Renal cortex interstitium (tissue), 11 donors: ENCODE measurements around the gene WDR59. TPM values are rescaled to one million over a fixed set of nuclear protein-coding genes. Genes with fewer than 3 reads are reported as not detected.
"Not testable (repeated sequence)": the region's sequence is repeated elsewhere in the genome, so short reads cannot be mapped to it uniquely, and the experiment has no call there.

Source experiments
- DNase-seq, 11 donors: peaks; one replicate each; pipeline ENCODE4 v3.0.0-alpha.2; 2013; ENCODE audit warnings: low read depth in 9 of 11, low spot score in 4 of 11; ENCODE audit errors: extremely low read depth in 1 of 11
- polyA plus RNA-seq, 3 donors: library from polyadenylated mRNA; unstranded; fragments of 120-200 nt; gene quantifications; one replicate each; pipeline ENCODE4 v1.2.1, GENCODE V29; 2013; ENCODE audit not compliant: insufficient read length in 3 of 3

The WDR59 gene
- polyA plus RNA-seq, 3 donors: 81.2 to 127 (median 84.4) TPM

DNA sequence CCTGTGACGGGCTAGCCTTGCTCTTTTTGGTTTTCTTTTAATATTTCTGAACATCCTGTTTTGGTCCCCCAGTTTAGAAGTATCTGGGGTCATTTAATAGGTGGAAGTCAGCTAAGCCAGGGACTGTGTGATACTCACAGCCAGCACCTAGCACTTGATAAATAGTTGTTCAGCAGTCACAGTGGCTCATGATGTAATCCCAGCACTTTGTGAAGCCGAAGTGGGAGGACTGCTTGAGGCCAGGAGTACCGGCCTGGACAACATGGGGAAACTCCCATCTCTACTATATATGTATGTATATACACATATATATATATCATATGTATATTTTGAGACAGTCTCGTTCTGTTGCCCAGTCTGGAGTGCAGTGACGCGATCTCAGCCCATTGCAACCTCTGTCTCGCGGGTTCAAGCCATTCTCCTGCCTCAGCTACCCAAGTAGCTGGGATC, 12.1 kb upstream of the WDR59 start:
- no peak for DNase-seq

- DNase-seq: no peak
Observed at GRCh38 chr16:74995986-74996385, 11.1 kb upstream of the WDR59 start.

- DNase-seq: peak in 2 of 11 donors; percentile 26 to 29
Observed at GRCh38 chr16:74991593-74992403, 6.9 kb upstream of the WDR59 start.

- DNase-seq: no peak
Observed at GRCh38 chr16:74991268-74991592, 6.3 kb upstream of the WDR59 start.

DNA sequence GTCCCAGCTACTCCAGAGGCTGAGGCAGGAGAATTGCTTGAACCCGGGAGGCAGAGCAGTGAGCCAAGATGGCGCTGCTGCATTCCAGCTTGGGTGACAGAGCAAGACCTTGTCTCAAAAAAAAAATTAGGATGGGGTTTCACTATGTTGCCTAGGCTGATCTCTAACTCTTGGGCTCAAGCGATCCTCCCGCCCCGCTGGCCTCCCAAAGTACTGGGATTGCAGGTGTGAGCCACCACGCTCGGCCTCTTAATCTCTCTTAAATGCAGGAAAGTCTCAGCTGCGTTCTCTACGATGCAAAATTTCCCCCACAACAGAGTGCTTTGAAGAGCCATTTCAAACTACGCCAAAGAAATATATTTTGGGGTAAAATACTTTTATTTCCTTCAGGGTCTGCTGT, 5.9 kb upstream of the WDR59 start:
- DNase-seq: no peak

DNA sequence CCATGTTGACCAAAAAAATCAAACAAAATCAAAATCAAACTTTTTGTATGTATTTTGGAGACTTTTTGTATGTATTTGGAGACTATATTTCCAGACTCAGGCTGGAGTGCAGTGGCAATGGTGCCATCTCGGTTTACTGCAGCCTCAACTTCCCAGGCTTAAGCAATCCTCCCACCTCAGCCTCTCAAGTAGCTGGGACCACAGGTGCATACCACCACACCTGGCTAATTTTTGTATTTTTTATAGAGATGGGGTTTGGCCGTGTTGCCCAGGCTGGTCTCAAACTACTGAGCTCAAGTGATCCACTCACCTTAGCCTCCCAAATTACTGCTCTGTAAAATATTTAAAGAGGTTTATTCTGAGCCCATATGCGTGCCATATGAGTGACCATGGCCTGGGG, 4.9 kb upstream of the WDR59 start:
- not testable (repeated sequence) for DNase-seq

GRCh38 chr16:74987027-74987681, 2.2 kb upstream of the WDR59 start:
- DNase-seq: no peak

DNA sequence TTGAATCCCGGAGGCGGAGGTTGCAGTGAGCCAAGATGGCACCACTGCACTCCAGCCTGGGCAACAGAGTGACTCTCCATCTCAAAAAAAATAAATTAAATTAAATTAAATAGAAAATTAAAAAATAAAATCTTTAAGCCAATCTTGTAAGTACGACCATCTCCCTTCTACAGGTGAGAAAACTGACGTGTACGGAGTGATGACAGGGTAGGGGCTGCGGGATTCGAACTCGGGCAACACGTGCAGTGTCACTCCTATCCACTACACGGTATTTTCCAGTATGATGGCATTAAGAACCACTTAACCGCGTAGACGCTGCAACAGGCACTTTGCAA, 762 bp downstream of the WDR59 start:
- DNase-seq: no peak

GRCh38 chr16:74982256-74982655, 2.7 kb downstream of the WDR59 start:
- no peak for DNase-seq

DNA sequence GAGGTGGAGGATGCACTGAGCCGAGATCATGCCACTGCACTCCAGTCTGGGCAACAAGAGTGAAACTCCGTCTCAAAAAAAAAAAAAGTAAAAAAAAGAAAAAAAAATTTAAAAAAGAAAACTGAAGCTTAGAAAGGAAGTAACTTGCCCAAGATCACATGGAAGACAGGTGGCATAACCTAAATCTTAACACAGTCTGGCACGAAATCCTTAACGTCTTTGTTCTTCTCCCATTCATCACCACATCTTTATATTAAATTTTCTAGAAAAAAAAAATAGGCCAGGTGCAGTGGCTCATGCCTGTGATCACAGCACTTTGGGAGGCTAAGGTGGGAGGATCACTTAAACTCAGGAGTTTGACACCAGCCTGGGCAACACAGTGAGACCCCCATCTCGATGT, 9.3 kb downstream of the WDR59 start:
- no peak for DNase-seq

DNA sequence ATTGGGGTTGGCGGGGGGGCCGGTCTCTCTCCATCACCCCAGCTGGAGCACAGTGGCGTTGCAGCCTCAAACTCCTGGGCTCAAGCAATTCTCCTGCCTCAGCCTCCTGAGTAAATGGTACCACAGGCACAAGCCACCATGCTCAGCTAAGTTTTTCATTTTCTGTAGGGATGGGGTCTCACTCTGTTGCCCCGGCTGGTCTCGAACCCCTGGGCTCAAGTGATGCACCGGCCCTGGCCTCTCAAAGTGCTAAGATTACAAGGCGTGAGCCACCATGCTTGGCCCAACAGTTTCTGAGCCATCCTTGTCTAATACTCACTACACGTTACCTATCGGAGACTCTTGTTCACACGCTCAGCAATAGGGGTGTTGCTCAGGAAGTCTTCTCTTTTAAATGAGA, 11.6 kb downstream of the WDR59 start:
- DNase-seq: no peak

DNA sequence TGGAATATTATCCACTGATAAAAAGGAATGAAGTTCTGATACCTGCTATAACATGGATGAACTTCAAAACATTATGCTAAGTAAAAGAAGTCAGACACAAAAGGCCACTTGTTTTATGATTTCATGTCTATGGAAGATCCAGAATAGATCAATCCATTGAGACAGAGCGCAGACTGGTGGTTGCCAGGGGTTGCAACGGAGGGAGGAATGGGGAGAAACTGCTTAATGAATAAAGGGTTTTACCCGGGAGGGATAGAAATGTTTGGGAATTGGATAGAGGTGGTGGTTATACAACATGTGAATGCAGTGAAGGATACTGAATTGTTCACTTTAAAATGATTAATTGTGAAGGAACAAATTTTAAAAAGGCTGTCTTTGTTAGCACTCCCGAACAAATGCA, 30.2 kb downstream of the WDR59 start:
- no peak for DNase-seq

- peak in 3 of 11 donors; percentile 5 to 24 (median 23) for DNase-seq
Observed at GRCh38 chr16:74951681-74952080, 33.2 kb downstream of the WDR59 start.

- no peak for DNase-seq
Observed at GRCh38 chr16:74951206-74951605, 33.7 kb downstream of the WDR59 start.

- peak in 8 of 11 donors; percentile 5 to 22 (median 15) for DNase-seq
Observed at GRCh38 chr16:74950511-74950910, 34.4 kb downstream of the WDR59 start.

- DNase-seq: no peak
Observed at GRCh38 chr16:74949309-74949708, 35.6 kb downstream of the WDR59 start.

DNA sequence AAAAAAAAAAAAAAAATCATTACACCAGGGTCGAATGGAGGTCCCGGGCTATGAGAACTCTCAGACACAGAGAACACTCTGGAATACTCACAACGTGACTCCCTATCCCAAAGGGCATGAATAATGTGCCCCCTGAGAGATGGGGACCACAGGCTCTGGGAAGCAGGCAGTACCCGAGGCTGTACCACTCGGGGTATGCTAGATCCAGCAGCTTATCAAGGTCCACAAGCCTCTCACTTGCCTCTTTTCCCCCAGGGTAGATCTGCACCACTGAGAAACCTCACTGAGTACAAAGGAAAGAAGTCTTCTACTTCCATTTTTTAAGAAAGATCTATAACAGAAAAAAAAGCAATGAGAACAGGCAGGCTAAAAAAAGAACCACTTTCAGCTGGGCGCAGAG, 40.5 kb downstream of the WDR59 start:
- no peak for DNase-seq

GRCh38 chr16:74942977-74943918, 41.7 kb downstream of the WDR59 start:
- DNase-seq: no peak

DNA sequence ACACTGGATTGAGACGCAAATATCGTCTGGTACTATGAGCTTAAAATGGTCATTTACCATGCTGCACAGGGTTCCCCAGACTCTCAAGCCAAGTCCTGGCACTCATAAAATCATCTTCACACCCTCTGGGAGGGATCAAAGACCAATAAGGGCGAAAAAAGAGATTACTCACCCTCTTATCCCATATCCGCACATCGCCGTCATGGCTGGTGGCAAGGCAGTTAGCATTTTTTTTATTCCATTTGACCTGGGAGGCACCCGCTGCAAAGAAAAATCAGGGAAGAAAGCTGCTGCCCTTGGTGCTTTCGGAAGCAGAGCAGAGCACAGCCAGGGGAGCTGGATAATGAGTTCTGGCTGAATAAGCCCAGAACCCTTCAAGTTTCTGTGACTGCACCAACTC, 42.4 kb downstream of the WDR59 start:
- no peak for DNase-seq

DNA sequence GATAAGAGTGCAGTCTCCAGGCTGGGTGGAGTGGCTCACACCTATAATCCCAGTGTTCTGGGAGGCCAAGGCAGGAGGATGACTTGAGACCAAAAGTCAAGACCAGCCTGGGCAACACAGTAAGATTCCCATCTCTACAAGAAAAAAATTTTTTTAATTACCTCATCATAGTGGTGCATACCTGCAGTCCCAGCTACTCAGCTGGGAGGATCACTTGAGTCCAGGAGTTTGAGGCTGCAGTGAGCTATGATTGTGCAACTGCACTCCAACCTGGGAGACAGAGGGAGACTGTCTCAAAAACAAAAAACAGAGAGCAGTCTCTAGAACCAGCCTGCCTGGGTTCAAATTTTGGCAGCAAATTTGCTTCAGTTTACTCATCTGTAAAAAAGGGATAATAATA, 45.2 kb downstream of the WDR59 start:
- no peak for DNase-seq
